Body of pancreas (tissue), 4 donors: ENCODE data around the gene LDHD. TPM values are rescaled to one million over a fixed set of nuclear protein-coding genes. Genes with fewer than 3 reads are reported as not detected.

ENCODE experiments used
- ATAC-seq: fragments of 150-250 bp; one replicate; pipeline ENCODE4 v1.9.1; 2016
- DNase-seq, 4 donors: peaks; one replicate each; pipeline ENCODE4 v3.0.0-alpha.2; 2019
- H3K27ac ChIP-seq, 4 donors: fragments of 200-600 bp; sonication (generic); 1 replicate in 3 of 4; 2 replicates in 1 of 4; pipeline versions ENCODE4 v1.5.1 to v1.6.1; 2016 to 2019; ENCODE audit warnings: mild to moderate bottlenecking in 1 of 4, mixed read lengths in 1 of 4, moderate library complexity in 1 of 4
- H3K27me3 ChIP-seq, 2 donors: fragments of 200-600 bp; sonication (generic); one replicate each; pipeline ENCODE4 v1.6.0; 2016; ENCODE audit warnings: mild to moderate bottlenecking in 1 of 2
- H3K36me3 ChIP-seq, 2 donors: fragments of 200-600 bp; sonication (generic); replicated peaks in 1 of 2; 2 replicates each; pipeline ENCODE4 v1.5.1; 2016; ENCODE audit warnings: low read depth in 2 of 2; ENCODE audit not compliant: insufficient read depth in 1 of 2
- H3K4me1 ChIP-seq: fragments of 200-600 bp; sonication (generic); one replicate; pipeline ENCODE4 v1.6.0; 2016
- H3K4me3 ChIP-seq, 2 donors: fragments of 200-600 bp; sonication (generic); 1 replicate in 1 of 2; 2 replicates in 1 of 2; pipeline ENCODE4 v1.5.1; 2016 to 2019
- H3K9me3 ChIP-seq, 3 donors: fragments of 200-600 bp; sonication (generic); 1 replicate in 2 of 3; 2 replicates in 1 of 3; pipeline ENCODE4 v1.5.1; 2016
- POLR2A ChIP-seq, 3 donors: fragments of 450-650 bp; IDR thresholded peaks; one replicate each; pipeline ENCODE4 v1.6.1; 2016; ENCODE audit warnings: antibody characterized with exemption in 3 of 3, mild to moderate bottlenecking in 2 of 3
- WGBS, 2 donors: methylation state at CpG; one replicate each; pipeline ENCODE4 v1.1.5; 2017; 5-methylcytosine and 5-hydroxymethylcytosine counted together
- intact Hi-C: fragments of 100-400 bp; cut with DNase I; formaldehyde crosslinking; loops from one replicate; pipeline ENCODE4 v1.15.1; 2023
- total RNA-seq, 2 donors: library from RNA; depleted of rRNA; stranded (reverse); fragments of >200 nt; gene quantifications; one replicate each; pipeline ENCODE4 v1.1.0, GENCODE V29; 2016
- TF ChIP-seq, protein P1 (sequence below), 7 experiments: fragments of 450-650 bp in 4 of 7; fragments of 200-600 bp in 3 of 7; sonication (generic) in 3 of 7; IDR thresholded peaks; one replicate each; pipeline ENCODE4 v1.5.1; 2016 to 2019; ENCODE audit warnings: antibody characterized with exemption in 7 of 7

Gene LDHD
- total RNA-seq, 2 donors from 2014 or later = 27.7 to 28.3 TPM

DNA sequence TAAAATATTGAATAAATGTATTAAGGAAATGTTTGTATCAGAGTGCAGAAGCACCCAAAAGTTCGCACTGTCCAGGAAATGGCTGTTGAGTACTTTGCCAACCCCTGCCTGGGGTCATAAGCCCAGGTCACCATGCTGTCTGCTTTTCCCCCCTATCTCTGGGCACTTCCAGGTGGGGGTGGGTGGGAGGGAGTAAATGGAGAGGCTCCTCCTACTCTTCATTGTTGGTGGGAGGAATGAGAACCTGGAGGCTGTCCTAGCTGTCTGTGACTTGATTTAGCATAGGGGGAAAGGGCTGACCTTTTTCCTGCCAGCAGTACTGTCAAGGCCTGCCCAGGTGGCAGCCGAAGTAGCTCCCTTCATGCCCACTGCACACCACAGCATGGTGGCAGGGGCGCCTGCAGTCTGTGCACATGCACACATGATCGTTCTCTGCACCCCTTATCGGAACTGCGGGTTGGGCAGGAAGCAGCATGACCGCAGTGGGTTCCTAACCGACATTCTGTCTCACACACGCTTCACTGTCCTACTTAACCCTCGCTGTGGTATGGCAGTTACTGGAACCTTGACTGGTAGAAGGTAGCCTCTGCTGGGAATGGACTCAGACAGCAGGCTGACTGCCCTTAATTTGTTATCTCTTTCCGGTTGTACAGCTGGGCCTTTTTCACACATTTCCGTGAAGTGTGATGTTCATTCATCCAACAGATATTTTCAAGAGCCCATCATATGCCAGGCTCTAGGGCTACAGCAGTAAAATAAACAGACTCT lies 41.5 kb downstream of the LDHD start:
- intact Hi-C loops = no loop called here
- no peak overlapping the region for H3K4me3 ChIP-seq
- DNase-seq (peak in 3 of 4 donors; percentile 14 to 50 (median 20)), ATAC-seq (peak; percentile 30)
- H3K4me1 ChIP-seq = peaks cover 2% of the 10 kb centered on the region
- no peaks in the 10 kb centered on the region for H3K27me3 ChIP-seq
- no peak overlapping the region for H3K27ac ChIP-seq
- no peak for TF ChIP-seq POLR2A (IDR thresholded peaks at IDR 0.05)
- TF ChIP-seq, protein P1, sequence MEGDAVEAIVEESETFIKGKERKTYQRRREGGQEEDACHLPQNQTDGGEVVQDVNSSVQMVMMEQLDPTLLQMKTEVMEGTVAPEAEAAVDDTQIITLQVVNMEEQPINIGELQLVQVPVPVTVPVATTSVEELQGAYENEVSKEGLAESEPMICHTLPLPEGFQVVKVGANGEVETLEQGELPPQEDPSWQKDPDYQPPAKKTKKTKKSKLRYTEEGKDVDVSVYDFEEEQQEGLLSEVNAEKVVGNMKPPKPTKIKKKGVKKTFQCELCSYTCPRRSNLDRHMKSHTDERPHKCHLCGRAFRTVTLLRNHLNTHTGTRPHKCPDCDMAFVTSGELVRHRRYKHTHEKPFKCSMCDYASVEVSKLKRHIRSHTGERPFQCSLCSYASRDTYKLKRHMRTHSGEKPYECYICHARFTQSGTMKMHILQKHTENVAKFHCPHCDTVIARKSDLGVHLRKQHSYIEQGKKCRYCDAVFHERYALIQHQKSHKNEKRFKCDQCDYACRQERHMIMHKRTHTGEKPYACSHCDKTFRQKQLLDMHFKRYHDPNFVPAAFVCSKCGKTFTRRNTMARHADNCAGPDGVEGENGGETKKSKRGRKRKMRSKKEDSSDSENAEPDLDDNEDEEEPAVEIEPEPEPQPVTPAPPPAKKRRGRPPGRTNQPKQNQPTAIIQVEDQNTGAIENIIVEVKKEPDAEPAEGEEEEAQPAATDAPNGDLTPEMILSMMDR (IDR thresholded peaks at IDR 0.05) = no peak
- no peaks in the 10 kb centered on the region for H3K9me3 ChIP-seq
- 57 to 75% methylated on average over 12 of the region's 12 CpGs for WGBS, 2 donors
- H3K36me3 ChIP-seq = no peaks in the 10 kb centered on the region

DNA sequence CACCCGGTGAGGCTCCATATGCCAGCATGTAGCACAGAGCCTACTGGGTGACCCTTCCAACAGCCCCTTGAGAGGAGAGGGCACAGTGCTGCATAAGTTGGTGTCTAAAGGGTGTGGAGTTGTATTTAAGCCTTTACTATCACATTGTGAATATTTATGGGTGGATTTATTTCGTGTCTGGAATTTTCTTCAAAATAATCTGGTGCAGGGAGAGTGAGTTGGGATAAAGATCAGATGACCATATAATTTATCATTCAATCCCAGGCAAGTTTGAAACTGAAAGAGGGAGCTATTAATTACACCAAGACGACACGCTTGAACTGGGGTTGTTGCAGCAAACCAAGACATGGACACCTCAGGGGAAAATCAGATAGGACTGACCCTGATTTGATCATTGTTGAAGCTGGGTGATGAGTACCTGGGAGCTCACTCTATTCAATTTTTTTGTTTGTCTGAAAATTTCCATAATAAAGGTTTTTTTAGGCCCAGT lies 42.2 kb downstream of the LDHD start:
- Histone ChIP-seq H3K4me3 (no peak overlapping the region), H3K9me3 (no peaks in the 10 kb centered on the region), H3K27me3 (no peaks in the 10 kb centered on the region), H3K27ac (no peak overlapping the region), H3K4me1 (peaks cover 6% of the 10 kb centered on the region), H3K36me3 (no peaks in the 10 kb centered on the region)
- WGBS, 2 donors = 81 to 83% methylated on average over 3 to 4 of the region's 4 CpGs
- ATAC-seq = no peak
- intact Hi-C loops = no loop called here
- no peak for TF ChIP-seq POLR2A (IDR thresholded peaks at IDR 0.05)
- TF ChIP-seq, protein P1 (IDR thresholded peaks at IDR 0.05) = no peak
- DNase-seq = no peak

DNA sequence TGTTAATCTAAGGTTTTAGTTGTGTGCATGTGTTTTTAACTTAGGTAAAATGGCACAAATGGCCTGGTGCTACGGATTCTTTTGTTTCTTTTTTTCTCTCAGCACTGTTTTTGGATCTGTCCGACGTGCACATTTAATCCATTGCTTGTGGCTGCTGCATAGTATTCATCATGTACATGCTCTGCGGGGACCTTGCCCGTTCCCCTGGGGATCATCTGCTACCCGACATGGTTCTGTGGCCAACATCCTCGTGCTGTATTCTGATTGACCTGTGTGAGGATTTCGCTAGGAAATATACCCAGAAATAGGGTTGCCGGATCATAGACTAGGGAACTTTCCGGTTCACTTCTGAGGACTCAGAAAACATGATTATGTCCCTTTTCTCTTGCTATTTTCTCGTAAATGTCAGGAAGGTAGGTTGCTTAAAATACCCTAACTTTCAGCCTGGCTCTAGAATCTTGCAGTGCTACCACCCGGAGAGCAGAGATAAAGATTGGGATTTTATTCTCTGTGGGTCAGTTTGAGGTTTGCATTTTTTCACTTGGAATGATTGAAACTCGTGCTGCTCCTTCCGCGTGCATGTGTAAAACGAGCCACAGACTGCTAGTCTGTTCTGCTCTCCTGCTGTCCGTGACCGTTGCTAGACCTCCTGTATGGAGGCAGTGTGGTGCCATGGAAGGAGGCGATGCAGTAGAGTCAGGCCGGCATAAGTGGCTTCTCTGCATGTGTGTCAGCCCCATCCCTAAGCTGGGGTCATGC lies 42.9 kb downstream of the LDHD start:
- no peak overlapping the region for H3K4me3 ChIP-seq
- 89 to 93% methylated on average over 18 to 20 of the region's 20 CpGs for WGBS, 2 donors
- H3K4me1 ChIP-seq = peaks cover 6% of the 10 kb centered on the region
- no peaks in the 10 kb centered on the region for H3K9me3 ChIP-seq
- no peak for TF ChIP-seq POLR2A (IDR thresholded peaks at IDR 0.05)
- TF ChIP-seq, protein P1 (IDR thresholded peaks at IDR 0.05) = no peak
- H3K27ac ChIP-seq = no peak overlapping the region
- H3K36me3 ChIP-seq = no peaks in the 10 kb centered on the region
- H3K27me3 ChIP-seq = no peaks in the 10 kb centered on the region
- intact Hi-C loops = no loop called here
- no peak for DNase-seq
- ATAC-seq = no peak

DNA sequence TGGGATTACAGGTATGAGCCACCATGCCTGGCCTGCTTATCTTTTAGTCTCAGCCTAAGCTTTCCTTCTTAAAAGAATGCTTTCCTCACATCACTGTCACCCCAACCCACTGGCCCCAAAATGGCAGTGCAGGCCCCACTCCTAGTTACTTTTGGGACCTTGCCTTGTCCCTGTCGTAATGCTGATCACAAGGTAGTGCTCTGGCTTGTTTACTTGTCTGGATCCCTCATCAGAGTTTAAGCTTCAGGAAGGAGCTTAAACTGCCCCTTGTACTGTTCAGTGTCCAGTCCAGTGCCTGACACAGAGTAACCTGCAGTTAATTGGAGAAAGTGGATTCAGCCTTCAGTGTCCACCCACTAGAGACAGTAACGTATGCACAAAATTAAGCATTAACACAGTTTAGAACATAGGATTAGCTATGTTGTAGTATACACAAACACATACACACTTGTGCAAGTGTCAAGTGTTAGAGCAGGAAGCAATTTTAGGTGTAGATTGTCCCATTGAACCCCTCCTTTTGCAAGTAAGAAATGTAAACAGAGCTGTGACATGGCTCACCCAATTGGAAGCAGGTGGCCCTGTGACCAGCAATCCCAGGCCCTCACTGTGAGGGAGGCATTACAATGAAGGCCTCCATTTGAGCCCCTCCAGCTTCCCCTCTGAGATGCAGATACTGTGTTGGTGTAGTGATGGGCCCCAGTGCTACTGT lies 44.2 kb downstream of the LDHD start:
- ATAC-seq (no peak), DNase-seq (no peak)
- Histone ChIP-seq H3K27ac (no peak overlapping the region), H3K27me3 (no peaks in the 10 kb centered on the region), H3K4me1 (peaks cover 6% of the 10 kb centered on the region), H3K9me3 (no peaks in the 10 kb centered on the region), H3K4me3 (no peak overlapping the region), H3K36me3 (no peaks in the 10 kb centered on the region)
- intact Hi-C loops = no loop called here
- 84 to 89% methylated on average over 2 of the region's 2 CpGs for WGBS, 2 donors
- TF ChIP-seq POLR2A (IDR thresholded peaks at IDR 0.05) = no peak
- TF ChIP-seq, protein P1 (IDR thresholded peaks at IDR 0.05) = no peak
